ENCODE measurements around the gene TNFAIP2. TPM values are rescaled to one million over a fixed set of nuclear protein-coding genes. Genes with fewer than 3 reads are reported as not detected.

TNFAIP2 gene
- total and polyA plus RNA-seq, 4 donors, result 8.9 to 32.0 (median 22.4) TPM

DNA sequence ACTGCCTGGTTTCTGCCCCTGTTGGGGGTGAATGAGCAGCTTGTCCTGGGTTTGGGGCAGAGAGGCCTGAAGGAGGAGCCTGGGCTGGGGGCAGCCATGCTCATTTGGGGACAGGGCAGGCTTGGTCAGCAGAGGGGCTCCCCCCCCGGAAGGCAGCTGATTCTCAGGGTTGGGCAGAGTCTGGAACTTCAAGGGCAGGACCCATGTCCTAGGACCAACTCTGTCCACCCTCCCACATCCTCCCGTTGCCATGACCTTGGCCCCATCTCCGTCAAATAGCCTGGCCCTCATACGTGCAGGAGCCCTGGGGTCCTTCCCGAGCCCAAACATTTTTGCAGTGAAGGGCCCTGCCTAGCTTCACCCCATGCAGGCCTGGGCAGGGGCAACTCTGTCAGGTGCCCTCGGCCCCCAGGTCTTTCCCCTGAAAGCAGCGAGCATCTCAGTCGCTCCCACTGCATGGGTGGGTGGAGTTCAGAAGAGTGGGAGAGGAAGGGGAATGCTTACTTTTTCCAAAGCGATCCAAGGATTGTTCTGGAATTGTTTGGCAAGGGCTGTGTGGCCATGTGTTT lies 32.6 kb downstream of the TNFAIP2 start:
- no peaks in the 10 kb centered on the region for H3K9me3 ChIP-seq (ENCODE audit: control insufficient read depth in 4 of 4, low read length in 3 of 4)
- 87% methylated on average over 9 of the region's 9 CpGs for WGBS
- no peak overlapping the region for H3K27ac ChIP-seq (ENCODE audit: low read depth in 1 of 2, low read length in 2 of 2)
- H3K9ac ChIP-seq (ENCODE audit: low read depth in 1 of 2, low read length in 2 of 2), result no peak overlapping the region
- H3K36me3 ChIP-seq (ENCODE audit: control insufficient read depth in 4 of 4, insufficient read depth in 3 of 4, low read depth in 1 of 4, low read length in 3 of 4), result no peaks in the 10 kb centered on the region
- H3K4me3 ChIP-seq (ENCODE audit: low read depth in 1 of 3, low read length in 3 of 3), result no peak overlapping the region
- H3K4me1 ChIP-seq (ENCODE audit: control insufficient read depth in 4 of 4, insufficient read depth in 4 of 4, low read length in 3 of 4), result peaks cover 4 to 16% (median 10%) of the 10 kb centered on the region in 4 donors
- H3K27me3 ChIP-seq (ENCODE audit: control insufficient read depth in 4 of 4, insufficient read depth in 4 of 4, low read length in 3 of 4), result no peaks in the 10 kb centered on the region
- DNase-seq (ENCODE audit: low spot score), result no peak
- TF ChIP-seq, protein P1, sequence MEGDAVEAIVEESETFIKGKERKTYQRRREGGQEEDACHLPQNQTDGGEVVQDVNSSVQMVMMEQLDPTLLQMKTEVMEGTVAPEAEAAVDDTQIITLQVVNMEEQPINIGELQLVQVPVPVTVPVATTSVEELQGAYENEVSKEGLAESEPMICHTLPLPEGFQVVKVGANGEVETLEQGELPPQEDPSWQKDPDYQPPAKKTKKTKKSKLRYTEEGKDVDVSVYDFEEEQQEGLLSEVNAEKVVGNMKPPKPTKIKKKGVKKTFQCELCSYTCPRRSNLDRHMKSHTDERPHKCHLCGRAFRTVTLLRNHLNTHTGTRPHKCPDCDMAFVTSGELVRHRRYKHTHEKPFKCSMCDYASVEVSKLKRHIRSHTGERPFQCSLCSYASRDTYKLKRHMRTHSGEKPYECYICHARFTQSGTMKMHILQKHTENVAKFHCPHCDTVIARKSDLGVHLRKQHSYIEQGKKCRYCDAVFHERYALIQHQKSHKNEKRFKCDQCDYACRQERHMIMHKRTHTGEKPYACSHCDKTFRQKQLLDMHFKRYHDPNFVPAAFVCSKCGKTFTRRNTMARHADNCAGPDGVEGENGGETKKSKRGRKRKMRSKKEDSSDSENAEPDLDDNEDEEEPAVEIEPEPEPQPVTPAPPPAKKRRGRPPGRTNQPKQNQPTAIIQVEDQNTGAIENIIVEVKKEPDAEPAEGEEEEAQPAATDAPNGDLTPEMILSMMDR (IDR thresholded peaks at IDR 0.05; ENCODE audit: low read depth, low read length, missing input control), result no peak
- TF ChIP-seq FOXA1 (IDR thresholded peaks at IDR 0.05), result no peak
- no peak for TF ChIP-seq HNF4G (IDR thresholded peaks at IDR 0.05)
- TF ChIP-seq RXRA (IDR thresholded peaks at IDR 0.05), result no peak
- TF ChIP-seq, protein P2, sequence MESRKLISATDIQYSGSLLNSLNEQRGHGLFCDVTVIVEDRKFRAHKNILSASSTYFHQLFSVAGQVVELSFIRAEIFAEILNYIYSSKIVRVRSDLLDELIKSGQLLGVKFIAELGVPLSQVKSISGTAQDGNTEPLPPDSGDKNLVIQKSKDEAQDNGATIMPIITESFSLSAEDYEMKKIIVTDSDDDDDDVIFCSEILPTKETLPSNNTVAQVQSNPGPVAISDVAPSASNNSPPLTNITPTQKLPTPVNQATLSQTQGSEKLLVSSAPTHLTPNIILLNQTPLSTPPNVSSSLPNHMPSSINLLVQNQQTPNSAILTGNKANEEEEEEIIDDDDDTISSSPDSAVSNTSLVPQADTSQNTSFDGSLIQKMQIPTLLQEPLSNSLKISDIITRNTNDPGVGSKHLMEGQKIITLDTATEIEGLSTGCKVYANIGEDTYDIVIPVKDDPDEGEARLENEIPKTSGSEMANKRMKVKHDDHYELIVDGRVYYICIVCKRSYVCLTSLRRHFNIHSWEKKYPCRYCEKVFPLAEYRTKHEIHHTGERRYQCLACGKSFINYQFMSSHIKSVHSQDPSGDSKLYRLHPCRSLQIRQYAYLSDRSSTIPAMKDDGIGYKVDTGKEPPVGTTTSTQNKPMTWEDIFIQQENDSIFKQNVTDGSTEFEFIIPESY (IDR thresholded peaks at IDR 0.05), result no peak
- TF ChIP-seq NR2F2 (IDR thresholded peaks at IDR 0.05), result no peak
- no peak for TF ChIP-seq HNF4A (conservative IDR thresholded peaks at IDR 0.05)
- no peak for TF ChIP-seq YY1 (IDR thresholded peaks at IDR 0.05)

DNA sequence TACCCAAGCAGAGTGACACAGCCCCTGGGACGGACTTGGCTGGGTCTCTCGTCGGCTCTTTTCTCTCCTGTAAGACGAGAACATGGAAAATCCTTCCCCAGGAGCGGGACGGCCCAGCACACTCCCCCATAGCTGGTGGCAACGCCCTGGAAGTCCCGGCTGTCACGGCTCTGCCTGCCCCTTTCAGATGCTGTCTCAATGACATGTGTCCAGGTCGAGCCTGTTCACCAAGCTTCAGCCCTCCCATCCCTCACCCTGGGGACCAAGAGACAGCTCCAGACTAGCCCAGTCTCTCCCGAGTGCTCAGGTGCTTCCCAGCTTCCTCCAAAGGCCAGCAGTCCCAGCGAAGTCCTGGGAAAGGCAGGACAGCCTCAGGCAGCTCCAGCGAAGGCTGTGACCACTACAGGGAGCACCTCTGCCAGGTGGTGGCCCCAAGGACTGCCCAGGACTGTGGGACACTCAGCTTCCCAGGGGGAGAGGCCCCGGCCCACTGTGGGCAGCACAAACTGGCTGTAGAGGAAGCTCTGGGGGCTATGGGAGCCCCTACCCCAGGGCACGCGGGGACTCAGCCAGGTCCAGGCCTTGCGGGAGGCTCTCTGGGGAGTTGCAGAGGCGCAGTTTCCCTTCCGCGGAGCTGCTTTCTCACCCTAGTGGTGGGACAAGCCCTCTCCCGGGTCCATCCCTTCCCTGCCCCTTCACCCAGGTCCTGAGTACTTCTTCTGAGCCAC lies 33.6 kb downstream of the TNFAIP2 start:
- no peaks in the 10 kb centered on the region for H3K36me3 ChIP-seq (ENCODE audit: control insufficient read depth in 4 of 4, insufficient read depth in 3 of 4, low read depth in 1 of 4, low read length in 3 of 4)
- no peak overlapping the region for H3K9ac ChIP-seq (ENCODE audit: low read depth in 1 of 2, low read length in 2 of 2)
- H3K27me3 ChIP-seq (ENCODE audit: control insufficient read depth in 4 of 4, insufficient read depth in 4 of 4, low read length in 3 of 4), result no peaks in the 10 kb centered on the region
- WGBS, result 87% methylated on average over 21 of the region's 21 CpGs
- peaks cover 4 to 24% (median 15%) of the 10 kb centered on the region in 4 donors for H3K4me1 ChIP-seq (ENCODE audit: control insufficient read depth in 4 of 4, insufficient read depth in 4 of 4, low read length in 3 of 4)
- no peak for DNase-seq (ENCODE audit: low spot score)
- TF ChIP-seq YY1 (IDR thresholded peaks at IDR 0.05), result no peak
- TF ChIP-seq NR2F2 (IDR thresholded peaks at IDR 0.05), result no peak
- TF ChIP-seq RAD21 (IDR thresholded peaks at IDR 0.05), result no peak
- H3K4me3 ChIP-seq (ENCODE audit: low read depth in 1 of 3, low read length in 3 of 3), result no peak overlapping the region
- no peak overlapping the region for H3K27ac ChIP-seq (ENCODE audit: low read depth in 1 of 2, low read length in 2 of 2)
- H3K9me3 ChIP-seq (ENCODE audit: control insufficient read depth in 4 of 4, low read length in 3 of 4), result peaks cover 0 to 3% (median 0%) of the 10 kb centered on the region in 4 donors

DNA sequence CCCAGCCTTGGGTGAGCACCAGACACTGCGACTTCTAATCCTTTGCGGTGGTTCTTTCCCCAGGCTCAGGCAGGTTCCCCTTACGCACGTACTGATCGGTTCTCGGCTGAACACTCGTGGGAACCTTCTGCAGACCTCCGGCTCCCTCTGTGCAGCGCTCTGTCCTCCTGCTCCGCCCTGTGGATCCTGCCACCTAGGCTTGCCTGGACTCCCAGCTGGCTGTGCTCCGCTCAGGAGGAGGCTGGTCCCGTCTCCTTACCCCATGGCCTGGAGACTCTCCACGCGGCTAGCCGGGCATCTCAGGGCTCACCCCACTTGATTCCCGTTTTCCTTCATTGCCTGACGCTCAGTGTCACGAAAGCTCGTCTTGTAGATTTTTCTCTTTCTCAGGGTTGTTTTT lies 34.7 kb downstream of the TNFAIP2 start:
- no peak overlapping the region for H3K9ac ChIP-seq (ENCODE audit: low read depth in 1 of 2, low read length in 2 of 2)
- H3K4me1 ChIP-seq (ENCODE audit: control insufficient read depth in 4 of 4, insufficient read depth in 4 of 4, low read length in 3 of 4), result peaks cover 4 to 24% (median 15%) of the 10 kb centered on the region in 4 donors
- WGBS, result 96% methylated on average over 19 of the region's 19 CpGs
- H3K27me3 ChIP-seq (ENCODE audit: control insufficient read depth in 4 of 4, insufficient read depth in 4 of 4, low read length in 3 of 4), result no peaks in the 10 kb centered on the region
- DNase-seq (ENCODE audit: low spot score), result no peak
- H3K4me3 ChIP-seq (ENCODE audit: low read depth in 1 of 3, low read length in 3 of 3), result no peak overlapping the region
- H3K27ac ChIP-seq (ENCODE audit: low read depth in 1 of 2, low read length in 2 of 2), result no peak overlapping the region
- TF ChIP-seq, protein P2 (IDR thresholded peaks at IDR 0.05), result no peak
- TF ChIP-seq SP1 (IDR thresholded peaks at IDR 0.05) (no peak), NR2F2 (IDR thresholded peaks at IDR 0.05) (no peak), GABPA (IDR thresholded peaks at IDR 0.05 in 1 of 2, conservative IDR thresholded peaks at IDR 0.05 in 1 of 2) (no peak), EGR1 (IDR thresholded peaks at IDR 0.05; ENCODE audit: low read depth in 2 of 2) (no peak)
- peaks cover 0 to 8% (median 0%) of the 10 kb centered on the region in 4 donors for H3K9me3 ChIP-seq (ENCODE audit: control insufficient read depth in 4 of 4, low read length in 3 of 4)
- H3K36me3 ChIP-seq (ENCODE audit: control insufficient read depth in 4 of 4, insufficient read depth in 3 of 4, low read depth in 1 of 4, low read length in 3 of 4), result no peaks in the 10 kb centered on the region

Measured in liver (tissue), 9 donors.